ENCODE data around the gene PPFIA4.
A peak's percentile ranks its signal among the peaks of the same experiment; 100 is the strongest.

Gene PPFIA4

DNA sequence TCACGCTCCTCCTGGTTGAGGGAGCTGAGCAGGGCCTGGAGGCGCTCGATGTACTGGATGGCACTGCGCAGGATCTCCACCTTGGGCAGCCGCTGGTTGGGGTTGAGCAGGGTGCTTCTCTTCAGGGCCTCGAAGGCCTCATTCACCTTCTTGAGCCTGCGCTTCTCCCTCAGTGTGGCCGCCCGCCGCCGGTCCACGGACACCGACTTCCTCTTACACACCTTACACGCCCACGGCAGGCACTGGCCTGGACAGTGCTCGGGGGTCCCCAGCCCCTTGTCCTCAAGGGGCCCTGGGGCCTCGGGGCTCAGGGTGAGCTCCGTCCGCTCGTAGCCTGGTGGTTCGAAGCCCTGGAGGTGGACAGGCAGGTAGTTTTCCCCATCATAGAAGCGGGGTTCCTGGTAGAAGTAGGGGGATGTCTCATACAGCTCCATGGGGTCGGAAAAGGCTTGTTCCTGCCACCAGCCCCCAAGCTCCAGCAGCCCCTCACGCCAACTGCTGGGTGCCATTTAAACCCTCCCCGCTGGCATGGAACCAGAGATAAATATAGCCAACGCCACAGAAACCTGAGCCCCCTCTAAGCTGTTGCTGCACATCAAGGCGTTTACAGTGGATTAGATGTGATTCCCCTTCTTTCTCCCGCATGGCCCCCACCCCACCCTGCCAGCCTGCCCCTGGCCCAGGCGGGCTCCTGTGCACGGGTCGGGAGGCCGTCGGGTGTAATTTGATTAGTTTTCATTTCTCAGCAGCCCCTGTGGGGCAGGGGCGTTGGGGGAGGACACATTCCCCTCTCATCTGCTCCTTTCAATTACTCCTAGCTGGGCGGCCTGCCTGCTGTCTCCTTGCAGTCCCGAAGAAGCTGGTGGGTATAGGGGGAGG, 59.5 kb downstream of the PPFIA4 start, which contains the start of gene MYOG:
MYOG (minus strand) TSS at position 485 of the 879 bp plus-strand sequence; CDS start at position 434, 51 bp downstream.
- peak; percentile 52 for DNase-seq

DNA sequence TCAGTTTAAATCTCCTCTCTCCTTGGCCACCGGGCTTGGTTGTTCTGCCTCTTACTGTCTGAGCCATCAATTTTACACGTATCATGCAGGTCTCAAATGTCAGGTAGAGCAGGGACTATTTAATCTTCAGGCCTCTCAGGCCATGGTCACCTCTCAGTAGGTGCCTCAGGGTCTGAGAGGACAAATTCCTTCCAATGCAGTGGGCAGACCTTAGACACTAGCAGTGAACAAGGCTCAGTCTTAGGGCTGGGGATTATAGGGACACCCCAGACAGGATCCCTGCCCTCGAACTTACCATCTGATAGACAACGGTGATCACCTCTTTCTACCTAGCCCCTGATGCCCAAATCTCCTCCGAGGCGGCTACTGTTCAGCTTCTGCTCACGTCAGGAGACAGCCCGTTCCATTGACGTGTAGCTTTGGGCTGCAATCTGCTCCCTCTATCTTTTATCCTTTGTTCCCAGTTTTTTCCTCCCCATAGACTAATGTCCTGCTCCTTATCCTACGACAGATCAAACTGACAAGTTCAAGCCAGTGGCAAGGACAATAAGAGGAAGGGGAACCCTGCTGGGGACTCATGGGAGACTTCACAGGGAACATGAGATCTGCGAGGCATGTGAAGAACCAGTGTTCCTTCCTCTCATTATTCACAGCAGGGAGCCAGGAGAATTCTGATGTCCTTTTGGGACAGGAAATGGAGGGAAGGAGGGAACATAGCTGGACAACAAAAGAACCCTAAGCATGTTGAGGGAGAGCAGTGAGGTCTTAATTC, 60.9 kb downstream of the PPFIA4 start:
- DNase-seq: peak; percentile 26

DNA sequence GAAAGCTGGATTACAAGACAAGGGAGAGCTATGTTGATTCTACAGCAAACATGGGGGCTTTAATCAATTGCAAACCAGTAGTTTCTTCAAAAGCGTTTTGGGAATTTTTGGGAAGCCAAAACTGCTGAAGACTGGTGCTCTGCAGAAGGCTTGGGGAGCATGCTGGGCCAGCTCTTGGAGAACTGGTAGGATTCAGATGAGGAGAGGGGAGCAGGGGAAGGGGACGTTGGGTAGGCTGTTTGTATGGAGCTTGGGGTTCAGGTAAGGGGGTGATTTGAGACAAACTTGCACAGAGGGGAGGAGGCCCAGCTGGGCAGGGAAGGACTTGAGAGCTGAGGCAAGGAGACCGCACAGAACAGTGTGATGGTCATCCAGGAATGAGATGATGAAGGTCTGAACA, 62.1 kb downstream of the PPFIA4 start:
- DNase-seq: peak; percentile 10

DNA sequence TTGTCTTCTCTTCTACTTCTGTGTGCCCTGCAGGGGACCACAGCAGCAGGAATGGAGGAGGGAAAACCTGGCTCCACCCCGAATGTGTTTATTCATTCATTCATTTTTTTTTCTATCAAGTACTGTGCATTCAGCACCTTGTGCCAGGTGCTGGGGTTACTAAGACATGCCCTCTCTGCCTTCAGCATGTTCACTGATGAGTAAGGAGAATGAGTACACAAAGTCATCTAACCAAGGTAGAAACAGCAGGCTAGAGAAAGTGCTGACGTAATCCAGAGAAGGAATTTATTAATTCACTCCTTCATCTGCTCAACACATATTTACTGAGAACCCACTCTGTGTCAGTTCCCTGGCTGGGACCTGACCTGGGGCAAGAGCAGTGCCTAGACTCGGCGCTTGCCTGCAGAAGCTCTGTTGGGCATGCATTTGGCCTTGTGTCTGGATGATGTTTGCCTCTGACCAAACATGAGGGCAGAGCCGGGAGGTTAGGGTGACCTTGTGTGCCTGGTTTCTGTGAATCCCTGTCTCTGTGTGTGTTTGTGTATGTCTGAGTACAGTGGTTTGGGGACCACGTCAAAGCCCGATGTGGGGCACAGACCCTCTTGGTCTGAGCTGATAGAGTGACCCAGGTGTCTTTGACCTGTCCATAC, 62.8 kb downstream of the PPFIA4 start:
- DNase-seq: peak; percentile 2

DNA sequence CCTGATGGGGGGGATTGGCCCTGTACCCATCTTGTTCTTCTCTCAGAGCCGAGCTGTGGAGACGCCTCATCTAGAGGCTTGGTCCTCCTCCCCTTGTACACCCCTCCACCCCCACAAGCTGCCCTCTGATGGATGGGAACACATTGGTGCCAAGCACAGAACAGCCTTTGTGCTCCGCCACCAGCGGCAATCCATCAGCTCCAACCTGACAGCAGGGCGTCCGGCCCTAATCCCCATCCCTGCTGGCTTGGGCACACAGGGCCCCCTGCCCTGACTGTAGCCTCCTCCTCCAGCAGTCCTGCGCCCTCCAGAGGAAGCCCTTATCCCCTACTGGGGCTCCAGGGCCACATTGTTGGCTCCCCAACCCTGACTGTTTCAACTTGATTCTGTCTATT, 63.4 kb downstream of the PPFIA4 start:
- peak; percentile 61 for DNase-seq

DNA sequence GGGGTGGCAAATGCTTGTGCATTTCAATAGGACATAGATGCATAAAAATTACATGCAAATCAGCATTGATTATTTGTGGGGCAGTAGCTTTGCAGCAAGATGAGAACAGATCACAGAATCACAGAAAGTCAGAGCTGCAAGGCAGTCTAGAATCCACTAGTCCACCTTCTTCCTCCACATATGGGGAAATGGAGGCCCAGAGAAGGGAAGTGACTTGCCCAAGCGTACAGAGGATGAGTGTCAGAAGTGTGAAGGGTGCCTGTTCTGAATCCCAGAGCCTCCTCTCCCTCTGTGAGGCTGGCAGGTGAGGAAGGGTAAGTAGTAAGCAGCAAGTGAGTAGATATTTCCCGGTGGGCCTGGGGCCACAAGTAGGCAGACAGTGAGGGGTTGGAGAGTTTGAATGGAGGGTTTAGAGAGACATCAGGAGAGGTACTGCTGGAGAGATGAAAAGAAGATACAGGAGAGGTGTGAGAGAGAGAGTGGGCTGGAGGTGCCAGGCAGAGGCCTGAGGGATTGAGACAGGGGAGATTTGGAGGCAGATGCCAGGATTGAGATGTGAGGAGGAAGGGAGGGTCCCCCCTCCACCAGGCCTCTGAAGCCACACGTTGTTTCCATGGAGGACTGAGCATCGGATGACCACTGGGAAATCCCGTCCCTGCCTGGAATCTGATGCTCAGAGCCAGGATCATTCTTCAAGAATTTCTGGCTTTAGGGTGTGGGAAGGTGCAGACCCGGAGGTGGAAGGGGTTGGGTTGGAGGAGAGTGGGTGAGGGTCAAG, 64.3 kb downstream of the PPFIA4 start:
- DNase-seq: peak; percentile 42

DNA sequence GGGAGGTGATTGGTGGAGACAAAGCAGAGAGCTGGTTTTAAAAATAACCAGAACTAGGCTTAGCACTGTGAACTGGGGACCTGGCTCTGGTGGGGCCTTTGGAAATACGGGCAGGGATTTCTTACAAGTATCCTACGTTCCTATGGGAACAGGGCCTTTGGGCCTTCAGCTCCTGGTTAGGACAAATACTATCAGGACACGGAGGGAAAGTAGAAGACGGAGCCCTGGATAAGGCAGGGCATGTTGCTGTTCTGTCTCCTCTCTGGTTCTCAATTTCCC, 64.8 kb downstream of the PPFIA4 start:
- DNase-seq: no peak

DNA sequence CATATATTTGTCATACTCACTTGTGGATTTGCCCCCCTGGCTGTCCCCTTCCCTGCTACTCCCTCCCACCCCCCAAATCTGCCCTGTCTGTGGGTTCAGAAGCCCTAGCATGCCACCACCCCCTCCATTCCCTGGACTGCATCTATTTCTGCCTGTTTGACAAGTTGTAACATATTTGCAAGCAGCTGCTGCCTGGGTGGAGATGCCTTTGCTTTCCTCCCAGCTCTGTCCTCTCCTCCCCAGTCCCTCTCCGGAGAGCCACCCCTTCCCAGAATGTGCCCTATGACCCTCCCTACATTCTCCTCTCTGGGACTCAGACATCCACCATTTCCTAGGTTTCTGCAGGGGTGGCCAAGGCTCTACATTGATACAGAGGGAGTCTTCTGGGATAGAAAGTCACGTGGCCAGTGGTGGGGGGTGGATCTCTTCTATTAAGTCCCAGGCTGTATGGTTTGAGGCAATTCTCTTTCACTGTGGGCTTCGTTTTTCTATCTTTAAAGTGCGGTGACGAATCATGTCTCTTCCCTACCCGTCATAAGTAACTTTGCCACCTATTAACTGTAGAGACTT, 65.6 kb downstream of the PPFIA4 start:
- DNase-seq: peak; percentile 37

DNA sequence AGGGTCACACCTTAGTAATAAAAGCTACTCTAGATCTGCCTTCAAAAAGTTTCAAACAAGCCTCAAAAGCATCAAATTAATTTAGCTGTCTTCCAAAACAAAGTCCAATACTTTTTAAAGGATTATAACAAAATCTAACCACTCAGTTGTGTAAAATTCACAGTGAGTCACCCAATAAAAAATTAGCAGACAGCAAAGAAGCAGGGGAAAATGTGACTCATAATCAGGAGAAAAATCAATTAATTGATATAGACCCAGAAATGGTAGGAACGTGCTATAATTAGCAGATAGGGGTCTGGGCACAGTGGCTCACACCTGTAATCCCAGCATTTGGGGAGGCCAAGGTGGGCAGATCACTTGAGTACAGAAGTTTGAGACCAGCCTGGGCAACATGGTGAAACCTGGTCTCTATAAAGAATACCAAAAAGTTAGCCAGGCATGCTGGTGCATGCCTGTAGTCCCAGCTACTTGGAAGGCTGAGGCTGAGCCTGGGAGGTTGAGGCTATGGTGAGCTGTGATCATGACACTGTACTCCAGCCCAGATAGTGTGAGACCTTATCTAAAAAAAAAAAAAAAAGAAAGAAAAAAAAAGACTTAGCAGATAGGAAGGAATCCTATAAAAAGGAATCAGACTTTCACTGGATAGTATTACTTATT, 67.6 kb downstream of the PPFIA4 start:
- no peak for DNase-seq

DNA sequence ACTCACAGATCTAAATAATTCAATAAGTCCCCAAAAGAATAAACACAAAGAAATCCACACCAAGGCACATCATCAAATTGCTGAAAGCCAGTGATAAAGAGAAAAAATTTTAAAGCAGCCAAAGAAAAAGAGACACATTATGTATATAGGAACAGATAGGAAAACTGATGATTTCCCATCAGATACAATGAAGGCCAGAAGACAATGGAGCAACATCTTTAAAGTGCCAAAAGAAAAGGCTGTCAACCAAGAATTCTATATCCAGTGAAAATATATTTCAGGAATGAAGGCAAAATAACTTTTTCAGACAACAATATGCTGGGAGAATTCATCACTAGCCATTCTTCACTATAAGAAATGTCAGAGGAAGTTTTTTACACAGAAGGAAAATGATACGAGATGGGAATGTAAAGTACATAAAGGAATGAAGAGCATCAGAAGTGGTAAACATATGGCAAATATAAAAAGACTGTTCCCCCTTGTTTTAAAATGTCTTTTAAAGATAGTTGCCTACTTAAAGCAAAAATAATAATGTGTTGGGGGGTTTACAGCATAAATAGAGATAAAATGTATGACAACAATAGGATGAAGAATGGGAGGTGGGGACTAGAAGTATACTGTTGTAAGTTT, 68.9 kb downstream of the PPFIA4 start:
- no peak for DNase-seq

DNA sequence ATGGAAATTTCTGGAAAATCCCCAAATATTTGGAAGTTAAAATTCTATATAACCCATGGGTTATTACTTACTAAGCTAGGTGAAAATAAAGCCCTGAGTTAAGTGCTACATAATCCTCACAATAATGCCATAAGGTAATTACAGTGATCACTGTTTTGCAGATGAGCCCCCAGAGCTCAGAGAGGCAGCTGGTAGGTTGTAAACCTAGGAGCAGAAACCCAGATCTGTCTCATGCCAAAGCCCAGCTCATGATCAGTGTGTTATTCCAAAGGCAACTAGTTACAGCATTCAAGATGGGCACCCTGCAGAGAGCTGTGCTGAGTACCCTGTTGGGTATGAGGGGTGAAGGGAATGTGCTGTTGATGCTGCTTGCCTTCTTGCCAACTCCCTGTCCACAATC, 70.3 kb downstream of the PPFIA4 start:
- peak; percentile 1 for DNase-seq

DNA sequence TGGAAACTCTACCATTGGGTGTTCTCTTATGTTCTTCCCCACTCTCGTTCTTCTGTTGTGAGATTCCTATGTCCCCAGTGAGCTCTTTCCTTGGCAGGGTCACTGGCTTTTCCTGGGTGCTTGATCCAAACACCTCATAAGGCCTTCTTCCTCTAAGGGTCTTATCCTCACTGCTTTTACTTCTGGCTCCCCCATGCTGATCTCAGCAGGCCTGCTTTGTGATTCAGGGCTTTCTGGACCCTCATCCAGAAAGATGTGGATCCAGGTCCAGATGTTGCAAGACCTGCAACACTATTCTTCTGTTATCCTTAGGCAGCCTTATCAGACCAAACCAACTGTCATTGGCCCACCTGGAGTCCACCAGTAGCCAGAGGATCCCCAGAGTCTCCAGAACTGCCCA, 70.7 kb downstream of the PPFIA4 start:
- DNase-seq: peak; percentile 22

DNA sequence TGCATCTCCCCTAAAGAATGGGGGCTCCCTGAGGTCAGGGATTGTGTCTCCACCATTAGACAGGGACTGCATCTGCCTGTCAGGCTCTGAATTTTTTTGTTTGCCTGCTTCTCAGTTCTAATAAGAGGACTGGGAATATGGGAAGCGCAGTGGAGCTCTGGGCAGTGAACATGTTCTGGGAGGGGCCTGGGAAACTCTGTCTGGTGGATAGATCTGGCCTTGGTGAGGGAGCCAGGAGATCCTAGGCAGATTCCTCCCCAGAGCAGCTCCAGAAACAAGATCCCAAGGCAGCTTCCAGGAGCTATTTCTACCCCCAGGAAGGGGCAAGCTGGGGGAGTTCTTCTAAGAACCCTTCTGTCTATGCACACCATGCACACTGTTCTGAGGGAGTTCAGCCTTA, 72.2 kb downstream of the PPFIA4 start:
- peak; percentile 24 for DNase-seq

DNA sequence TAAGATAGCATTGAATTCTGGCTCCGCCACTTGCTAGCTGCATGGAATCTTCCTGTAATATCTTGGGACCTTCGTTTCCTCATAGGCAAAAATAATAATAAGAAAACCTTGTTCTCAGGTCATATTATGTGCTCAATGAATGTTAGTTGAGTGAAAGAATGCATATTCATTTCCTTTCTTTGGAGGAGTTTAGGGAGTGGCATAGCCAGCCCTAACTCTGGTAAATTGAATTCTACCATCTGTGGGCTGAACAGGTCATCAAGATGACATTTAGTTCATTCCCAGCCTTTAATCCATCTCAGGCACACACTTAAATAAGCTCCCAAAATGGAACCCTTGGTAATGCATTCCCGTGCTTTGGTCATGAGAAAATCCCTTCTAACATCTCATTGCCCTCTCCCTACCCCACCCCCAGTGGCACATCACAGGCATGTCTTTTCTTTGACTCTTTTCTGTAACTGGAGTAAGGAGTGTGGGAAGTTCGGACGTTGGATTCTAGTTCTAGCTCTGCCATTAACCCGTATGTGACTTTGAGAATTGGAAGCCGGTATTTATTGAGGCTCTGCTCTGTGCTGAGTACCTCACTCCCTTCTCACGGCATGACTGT, 72.7 kb downstream of the PPFIA4 start:
- peak; percentile 22 for DNase-seq

DNA sequence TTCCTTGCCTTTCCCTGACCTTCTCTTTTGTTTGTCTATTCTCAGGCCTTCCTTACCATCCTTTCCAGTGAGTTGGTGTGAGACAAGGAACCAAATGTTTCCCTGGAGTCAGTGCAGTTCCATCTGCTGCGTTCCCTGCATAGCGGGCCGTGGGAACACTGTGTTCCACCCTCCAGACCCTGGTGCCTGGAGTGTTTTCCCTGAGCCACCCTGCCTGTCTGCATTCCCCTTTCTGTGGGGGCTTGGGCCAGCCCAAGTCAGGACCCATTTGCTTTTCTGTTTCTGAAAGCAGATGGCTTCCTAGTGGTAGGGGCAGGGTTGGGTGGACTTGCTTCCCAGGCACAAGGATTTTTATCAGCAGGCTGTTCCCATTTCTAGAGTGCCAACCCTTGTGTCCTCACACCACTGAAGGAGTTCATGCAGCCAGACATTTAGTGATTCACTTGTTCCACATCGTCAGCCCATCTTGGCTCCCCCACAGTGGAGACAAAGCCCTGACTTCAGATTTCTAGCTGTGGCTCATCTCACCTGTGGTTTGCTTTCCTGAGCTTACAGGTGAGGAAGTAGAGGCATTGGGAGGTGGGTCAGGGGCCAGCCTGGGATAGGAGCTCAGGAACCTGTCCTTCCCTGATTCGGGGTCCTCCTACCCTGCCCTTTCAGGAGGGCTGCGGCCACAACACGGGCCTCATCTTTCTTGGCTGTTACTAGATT, 73.7 kb downstream of the PPFIA4 start:
- DNase-seq: peak; percentile 28

DNA sequence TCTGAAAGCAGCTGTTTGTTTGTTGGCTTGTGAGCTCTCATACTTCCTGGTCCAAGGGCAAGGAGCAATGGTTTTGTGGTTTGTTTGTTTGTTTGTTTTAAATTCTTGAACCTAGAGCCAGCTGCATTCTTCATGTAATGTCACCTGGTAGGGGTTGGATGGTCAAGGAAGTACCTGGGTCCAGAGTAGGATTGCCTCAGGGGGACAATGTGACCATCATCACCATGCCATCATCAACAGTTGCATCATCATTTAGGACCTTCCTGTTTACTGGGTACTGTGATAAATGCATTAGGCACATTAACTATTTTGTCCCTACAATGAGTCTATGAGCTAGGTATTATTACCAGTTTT, 74.2 kb downstream of the PPFIA4 start:
- DNase-seq: peak; percentile 20

DNA sequence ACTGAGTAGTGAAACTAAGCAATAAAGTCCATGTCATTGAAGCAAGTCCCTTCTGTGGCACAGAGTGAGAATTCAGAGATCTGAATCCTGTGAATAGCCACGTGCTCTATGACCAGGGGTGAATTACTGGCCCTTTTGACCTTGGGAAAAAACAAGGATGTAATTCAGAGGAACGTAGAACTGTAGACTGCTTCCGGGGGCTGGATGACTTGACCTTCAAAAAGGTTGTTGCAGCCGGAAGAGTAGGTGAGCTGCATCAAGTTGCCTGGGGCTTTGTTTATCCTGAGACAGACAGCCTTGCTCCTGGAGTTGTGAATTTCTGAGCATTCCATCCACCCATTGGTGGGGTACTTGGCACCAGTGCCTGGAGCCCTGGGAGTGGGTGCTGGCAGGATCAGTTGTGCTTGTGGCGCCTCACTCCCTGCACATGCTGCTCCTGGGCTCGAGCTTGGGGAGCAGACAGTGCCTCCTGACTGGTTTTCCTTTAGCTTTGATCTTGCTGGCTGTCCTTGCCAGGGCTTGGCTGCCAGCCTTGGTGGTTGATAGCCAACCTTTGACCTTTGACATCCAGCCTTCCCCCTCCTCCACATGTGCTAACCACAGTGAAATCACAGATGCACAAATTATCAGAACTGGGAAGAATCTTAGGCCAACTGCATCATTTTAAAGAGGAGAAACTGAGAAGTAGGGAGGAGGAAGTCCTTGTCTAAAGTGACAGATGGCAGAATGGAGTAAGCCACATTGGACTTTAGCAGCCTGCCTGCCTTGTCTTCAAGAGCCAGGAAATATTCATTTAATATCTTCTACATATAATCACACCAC, 75.7 kb downstream of the PPFIA4 start:
- DNase-seq: peak; percentile 22

DNA sequence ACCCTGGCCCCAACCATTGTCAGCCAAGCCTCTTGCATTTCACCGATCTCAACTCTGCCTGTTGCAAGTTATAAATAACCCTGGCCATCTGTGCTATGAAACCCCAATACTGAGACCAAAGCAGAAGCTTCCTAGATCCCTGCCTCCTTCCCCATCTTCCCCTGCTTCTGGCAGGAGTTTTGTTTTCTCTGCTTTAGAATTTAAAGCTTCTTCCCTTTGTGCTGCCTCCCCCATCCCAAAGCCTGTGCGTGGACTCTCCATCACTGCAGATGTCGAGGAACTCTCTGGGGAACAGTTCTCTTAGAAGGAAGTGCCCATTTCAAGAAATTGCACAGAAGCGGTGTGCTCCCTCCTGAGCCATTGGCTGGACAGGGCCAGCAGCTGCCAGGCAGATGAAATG, 76.9 kb downstream of the PPFIA4 start:
- DNase-seq: peak; percentile 7

DNA sequence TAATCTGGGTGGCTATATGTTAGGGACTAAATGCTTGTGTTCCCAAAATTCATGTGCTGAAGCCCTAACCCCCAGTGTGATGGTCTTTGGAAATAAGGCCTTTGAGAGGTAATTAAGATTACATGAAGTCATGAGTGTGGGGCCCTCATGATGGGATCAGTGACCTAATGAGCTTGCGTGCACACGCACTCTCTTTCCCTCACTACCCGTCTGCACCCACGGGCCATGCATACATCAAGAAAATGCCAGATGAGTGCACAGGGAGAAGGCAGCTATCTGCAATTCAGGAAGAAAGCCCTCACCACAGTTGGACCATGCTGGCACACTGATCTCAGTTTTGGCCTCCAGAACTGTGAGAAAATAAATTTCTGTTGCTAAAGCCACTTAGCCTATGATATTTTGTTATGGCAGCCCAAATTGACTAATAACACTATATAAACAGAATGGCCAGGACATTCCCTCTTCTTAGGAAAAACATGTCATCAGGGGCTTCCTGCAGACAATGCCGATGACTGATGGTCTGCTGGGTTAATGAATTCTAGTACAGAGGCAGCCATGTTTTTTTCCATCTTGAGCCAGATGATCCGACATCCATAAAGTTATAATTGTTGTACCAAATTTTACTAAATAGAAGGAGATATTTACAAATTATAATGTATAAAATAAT, 77.7 kb downstream of the PPFIA4 start:
- DNase-seq: peak; percentile 15

All from right forelimb (tissue), 1 donor.